HG03175 (cell line): Measurements from ENCODE around the gene CPT1C.

ENCODE experiments used
- ATAC-seq: cut with Tn5 transposase; IDR thresholded peaks from one replicate; pipeline ENCODE4 v1.9.1; 2021; ENCODE audit warnings: mild to moderate bottlenecking, moderate library complexity; ENCODE audit not compliant: unreplicated experiment

Gene CPT1C

DNA sequence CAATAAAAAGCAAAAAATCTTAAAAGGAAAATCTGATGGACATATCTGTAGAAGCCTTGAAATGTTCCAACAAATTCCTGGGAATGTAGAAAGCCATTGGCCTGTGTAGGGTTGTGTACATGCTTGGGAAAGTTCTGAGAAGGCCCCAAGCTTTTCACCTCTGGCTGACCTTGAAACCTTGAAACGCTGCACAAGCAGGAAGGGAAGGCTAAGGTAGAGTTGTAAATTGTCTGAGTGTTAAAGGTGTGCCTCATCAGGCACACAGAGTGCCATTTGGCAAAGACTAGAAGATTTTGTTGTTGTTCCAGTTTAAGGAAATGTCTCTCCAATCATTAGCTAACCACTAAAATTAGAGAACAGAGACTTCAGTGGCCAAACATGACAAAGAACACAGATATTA is 61.8 kb downstream of the CPT1C start:
- ATAC-seq: no peak

DNA sequence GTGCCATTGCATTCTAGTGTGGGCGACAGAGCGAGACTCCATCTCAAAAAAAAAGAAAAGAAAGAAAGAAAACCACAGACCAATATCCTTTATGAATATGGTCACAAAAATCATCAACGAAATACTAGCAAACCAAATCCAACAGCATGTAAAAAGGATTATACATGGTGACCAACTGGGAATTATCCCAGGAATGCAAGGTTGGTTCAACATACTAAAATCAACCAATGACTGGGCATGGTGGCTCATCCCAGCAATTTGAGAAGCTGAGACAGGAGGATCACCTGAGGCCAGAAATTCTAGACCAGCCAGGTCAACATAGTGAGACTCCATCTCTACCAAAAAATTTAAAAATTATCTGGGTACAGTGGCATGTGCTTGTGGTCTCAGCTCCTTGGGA is 65.0 kb downstream of the CPT1C start:
- no peak for ATAC-seq

DNA sequence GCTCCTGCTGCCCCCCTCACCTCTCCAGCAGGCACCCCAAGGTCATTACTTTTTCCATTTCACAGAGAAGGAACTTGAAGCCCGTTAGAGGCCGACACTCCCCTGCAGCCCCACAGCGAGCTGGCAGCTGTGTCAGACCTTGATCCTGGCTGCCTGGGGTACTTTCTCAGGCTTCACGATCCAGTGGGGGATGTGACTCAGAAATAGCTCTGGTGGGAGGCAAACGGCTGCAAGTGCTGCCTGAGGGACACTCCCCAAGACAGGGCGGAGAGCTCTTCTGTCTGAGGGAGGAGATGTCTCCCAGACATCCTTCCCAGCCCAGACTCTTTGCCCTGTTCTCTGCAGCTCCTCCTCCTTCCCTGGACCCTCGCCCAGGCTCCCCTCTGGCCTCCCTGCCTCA is 67.4 kb downstream of the CPT1C start:
- ATAC-seq: no peak

DNA sequence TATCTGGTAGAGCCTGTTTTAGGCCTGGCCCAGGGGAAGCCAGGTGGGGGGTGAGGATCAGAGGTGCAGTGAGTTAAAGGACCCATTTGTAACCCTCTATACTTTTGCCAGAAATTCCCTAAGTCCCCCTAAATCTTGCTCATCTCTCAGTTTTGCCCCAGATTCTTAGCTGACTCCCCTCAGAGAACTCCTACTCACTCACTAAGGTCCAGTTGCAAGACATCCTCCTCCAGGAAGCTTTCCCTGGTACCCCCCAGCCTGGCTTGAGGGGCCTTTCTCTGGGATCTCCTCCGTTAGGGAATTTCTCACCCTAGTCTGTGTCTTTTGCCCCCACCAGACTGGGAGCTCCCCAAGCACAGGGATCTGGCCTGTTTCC is 70.3 kb downstream of the CPT1C start:
- no peak for ATAC-seq

GRCh38 chr19:49761625-49762311 is 70.9 kb downstream of the CPT1C start:
- ATAC-seq: no peak

GRCh38 chr19:49763230-49763629 is 72.3 kb downstream of the CPT1C start, which contains the start of gene TSKS:
TSKS (minus strand) TSS chr19:49763306; CDS start chr19:49763247, 59 bp downstream.
- no peak for ATAC-seq
